Measurements from ENCODE around the gene ZNF792.

- TF ChIP-seq EP300 (IDR thresholded peaks at IDR 0.05) (no peak), POLR2A (IDR thresholded peaks at IDR 0.05; ENCODE audit: low read depth) (no peak), CTCF (IDR thresholded peaks at IDR 0.05) (no peak), POLR2AphosphoS5 (IDR thresholded peaks at IDR 0.05) (no peak)
Measured at GRCh38 chr19:34990578-34991192, 26.7 kb upstream of the ZNF792 start.
